Mesothelial cell of epicardium (in vitro differentiated cells): ENCODE measurements around the gene PIP4K2C. TPM values are rescaled to one million over a fixed set of nuclear protein-coding genes. Genes with fewer than 3 reads are reported as not detected.
"Not testable (repeated sequence)": the region's sequence is repeated elsewhere in the genome, so short reads cannot be mapped to it uniquely, and the experiment has no call there.

Experiments
- DNase-seq, 2 experiments: peaks; one replicate each; pipeline ENCODE4 v3.0.0; 2021; ENCODE audit warnings: low spot score in 2 of 2; ENCODE audit not compliant: unreplicated experiment in 2 of 2
- H3K27ac Mint-ChIP-seq: 2 replicates; pipeline ENCODE4 v1.8.0; 2021; ENCODE audit warnings: mixed read lengths
- H3K27me3 Mint-ChIP-seq: 2 replicates; pipeline ENCODE4 v1.8.0; 2021; ENCODE audit warnings: low read depth, mixed read lengths
- H3K36me3 Mint-ChIP-seq: 2 replicates; pipeline ENCODE4 v1.8.0; 2021; ENCODE audit warnings: mixed read lengths
- H3K4me1 Mint-ChIP-seq: 2 replicates; pipeline ENCODE4 v1.8.0; 2021; ENCODE audit warnings: mixed read lengths
- H3K4me3 Mint-ChIP-seq: 2 replicates; pipeline ENCODE4 v1.8.0; 2021; ENCODE audit warnings: mild to moderate bottlenecking, moderate library complexity, mixed read lengths
- H3K9me3 Mint-ChIP-seq: 2 replicates; pipeline ENCODE4 v1.8.0; 2021; ENCODE audit warnings: mixed read lengths
- total RNA-seq: library from RNA; stranded (reverse); gene quantifications from 3 replicates; pipeline ENCODE4 v1.2.1, GENCODE V29; 2021
- TF ChIP-seq, protein P1 (sequence below): fragments of 200-600 bp; sonication (generic); IDR thresholded peaks from one replicate; pipeline ENCODE4 v1.5.0; 2021; ENCODE audit warnings: antibody characterized with exemption; ENCODE audit not compliant: unreplicated experiment

PIP4K2C gene
- total RNA-seq, 1 donor from 2014 or later: 24.2 TPM

- TF ChIP-seq, protein P1, sequence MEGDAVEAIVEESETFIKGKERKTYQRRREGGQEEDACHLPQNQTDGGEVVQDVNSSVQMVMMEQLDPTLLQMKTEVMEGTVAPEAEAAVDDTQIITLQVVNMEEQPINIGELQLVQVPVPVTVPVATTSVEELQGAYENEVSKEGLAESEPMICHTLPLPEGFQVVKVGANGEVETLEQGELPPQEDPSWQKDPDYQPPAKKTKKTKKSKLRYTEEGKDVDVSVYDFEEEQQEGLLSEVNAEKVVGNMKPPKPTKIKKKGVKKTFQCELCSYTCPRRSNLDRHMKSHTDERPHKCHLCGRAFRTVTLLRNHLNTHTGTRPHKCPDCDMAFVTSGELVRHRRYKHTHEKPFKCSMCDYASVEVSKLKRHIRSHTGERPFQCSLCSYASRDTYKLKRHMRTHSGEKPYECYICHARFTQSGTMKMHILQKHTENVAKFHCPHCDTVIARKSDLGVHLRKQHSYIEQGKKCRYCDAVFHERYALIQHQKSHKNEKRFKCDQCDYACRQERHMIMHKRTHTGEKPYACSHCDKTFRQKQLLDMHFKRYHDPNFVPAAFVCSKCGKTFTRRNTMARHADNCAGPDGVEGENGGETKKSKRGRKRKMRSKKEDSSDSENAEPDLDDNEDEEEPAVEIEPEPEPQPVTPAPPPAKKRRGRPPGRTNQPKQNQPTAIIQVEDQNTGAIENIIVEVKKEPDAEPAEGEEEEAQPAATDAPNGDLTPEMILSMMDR: no peak
- Mint-ChIP-seq H3K4me1 (no peaks in the 10 kb centered on the region), H3K27me3 (peaks cover 35% of the 10 kb centered on the region), H3K36me3 (no peaks in the 10 kb centered on the region), H3K4me3 (no peak overlapping the region), H3K9me3 (no peaks in the 10 kb centered on the region), H3K27ac (no peak overlapping the region)
- DNase-seq: no peak
Measured at GRCh38 chr12:57584690-57585089, 6.3 kb upstream of the PIP4K2C start.

GRCh38 chr12:57585156-57585555 lies 5.8 kb upstream of the PIP4K2C start:
- no peaks in the 10 kb centered on the region for H3K4me1 Mint-ChIP-seq
- no peaks in the 10 kb centered on the region for H3K36me3 Mint-ChIP-seq

GRCh38 chr12:57586128-57586527 lies 4.9 kb upstream of the PIP4K2C start:
- H3K4me3 Mint-ChIP-seq: no peak overlapping the region
- no peak for DNase-seq
- TF ChIP-seq, protein P1: no peak
- no peaks in the 10 kb centered on the region for H3K36me3 Mint-ChIP-seq
- H3K9me3 Mint-ChIP-seq: no peaks in the 10 kb centered on the region
- no peak overlapping the region for H3K27ac Mint-ChIP-seq
- peaks cover 28% of the 10 kb centered on the region for H3K27me3 Mint-ChIP-seq
- H3K4me1 Mint-ChIP-seq: peaks cover 6% of the 10 kb centered on the region

More at GRCh38 chr12:57585156-57585555, 5.8 kb upstream of the PIP4K2C start:
- TF ChIP-seq, protein P1: no peak
- H3K9me3 Mint-ChIP-seq: no peaks in the 10 kb centered on the region
- H3K27me3 Mint-ChIP-seq: peaks cover 34% of the 10 kb centered on the region
- H3K27ac Mint-ChIP-seq: no peak overlapping the region
- no peak overlapping the region for H3K4me3 Mint-ChIP-seq
- no peak for DNase-seq

DNA sequence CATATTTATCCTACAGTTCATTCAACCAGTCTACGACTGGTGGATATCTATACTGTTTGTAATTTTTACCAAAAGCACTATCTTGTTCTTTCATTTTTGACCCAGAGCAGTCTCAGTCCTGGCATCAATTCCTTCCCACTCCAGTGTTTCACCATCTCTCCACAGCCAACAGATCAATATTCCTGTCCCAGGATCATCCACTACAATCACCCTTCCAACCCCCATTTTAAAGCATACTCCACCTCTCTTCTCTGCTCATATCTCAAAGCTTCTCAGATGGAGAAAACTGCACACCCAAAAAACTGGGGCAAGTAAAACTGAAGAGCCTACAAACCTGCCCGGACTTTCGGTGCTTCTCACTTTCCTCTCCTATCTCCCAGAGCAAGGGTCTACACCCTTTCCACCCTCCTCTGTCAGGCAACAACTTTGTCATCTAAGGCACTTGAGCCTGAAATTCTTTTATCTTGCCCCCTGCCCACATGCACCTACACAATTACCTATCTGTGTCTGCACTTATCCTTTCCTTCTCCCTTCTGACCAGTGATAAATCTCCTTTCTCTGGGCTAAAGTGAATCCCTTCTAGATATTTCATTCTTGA lies 4.1 kb upstream of the PIP4K2C start:
- no peaks in the 10 kb centered on the region for H3K9me3 Mint-ChIP-seq
- H3K4me1 Mint-ChIP-seq: peaks cover 10% of the 10 kb centered on the region
- TF ChIP-seq, protein P1: no peak
- H3K36me3 Mint-ChIP-seq: no peaks in the 10 kb centered on the region
- H3K4me3 Mint-ChIP-seq: no peak overlapping the region
- no peak for DNase-seq
- peaks cover 20% of the 10 kb centered on the region for H3K27me3 Mint-ChIP-seq
- no peak overlapping the region for H3K27ac Mint-ChIP-seq

DNA sequence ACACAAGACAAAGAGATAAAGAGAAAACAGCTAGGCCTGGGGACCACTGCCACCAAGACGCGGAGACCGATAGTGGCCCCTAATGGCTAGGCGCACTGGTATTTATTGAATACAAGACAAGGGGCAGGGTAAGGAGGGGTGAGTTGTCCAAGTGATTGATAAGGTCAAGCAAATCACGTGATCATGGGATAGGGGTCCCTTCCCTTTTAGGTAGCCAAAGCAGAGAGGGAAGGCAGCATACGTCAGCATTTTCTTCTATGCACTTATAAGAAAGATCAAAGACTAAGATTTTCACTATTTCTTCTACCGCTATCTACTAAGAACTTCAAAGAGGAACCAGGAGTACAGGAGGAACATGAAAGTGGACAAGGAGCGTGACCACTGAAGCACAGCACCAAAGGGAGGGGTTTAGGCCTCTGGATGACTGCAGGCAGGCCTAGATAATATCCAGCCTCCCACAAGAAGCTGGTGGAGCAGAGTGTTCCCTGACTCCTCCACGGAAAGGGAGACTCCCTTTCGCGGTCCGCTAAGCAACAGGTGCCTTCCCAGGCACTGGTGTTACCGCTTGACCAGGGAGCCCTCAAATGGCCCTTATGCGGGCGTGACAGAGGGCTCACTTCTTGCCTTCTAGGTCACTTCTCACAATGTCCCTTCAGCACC lies 1.9 kb upstream of the PIP4K2C start:
- not testable (repeated sequence) for H3K36me3 Mint-ChIP-seq, H3K4me3 Mint-ChIP-seq, H3K27ac Mint-ChIP-seq, H3K9me3 Mint-ChIP-seq, DNase-seq, H3K27me3 Mint-ChIP-seq
- H3K4me1 Mint-ChIP-seq: peaks cover 16% of the 10 kb centered on the region

GRCh38 chr12:57590479-57590863 lies 521 bp upstream of the PIP4K2C start:
- H3K36me3 Mint-ChIP-seq: peaks cover 3% of the 10 kb centered on the region
- DNase-seq: no peak
- peak overlapping the region; percentile 88 for H3K4me3 Mint-ChIP-seq
- TF ChIP-seq, protein P1: no peak
- H3K9me3 Mint-ChIP-seq: no peaks in the 10 kb centered on the region
- peak overlapping the region; percentile 50 for H3K27ac Mint-ChIP-seq
- peaks cover 16% of the 10 kb centered on the region for H3K4me1 Mint-ChIP-seq
- peaks cover 3% of the 10 kb centered on the region for H3K27me3 Mint-ChIP-seq
